Measurements from ENCODE around the gene FSTL4.

FSTL4 gene

GRCh38 chr5:133415506-133415905 is 196.8 kb downstream of the FSTL4 start:
- H3K79me2 ChIP-seq (ENCODE audit: insufficient read depth, low read length), result no peaks in the 10 kb centered on the region
- no peaks in the 10 kb centered on the region for H3K4me1 ChIP-seq (ENCODE audit: insufficient read depth, low read length)
- H3K27ac ChIP-seq (ENCODE audit: low read length), result no peak overlapping the region
- no peaks in the 10 kb centered on the region for H3K9me3 ChIP-seq (ENCODE audit: insufficient read depth, low read length, severe bottlenecking)
- DNase-seq, result no peak
- H3K9ac ChIP-seq (ENCODE audit: low read depth, low read length), result no peak overlapping the region
- peaks cover 12% of the 10 kb centered on the region for H3K27me3 ChIP-seq (ENCODE audit: insufficient read depth, low read length, poor library complexity)
- H4K20me1 ChIP-seq (ENCODE audit: insufficient read depth, low read length), result no peaks in the 10 kb centered on the region
- H3K4me3 ChIP-seq (ENCODE audit: low read depth in 1 of 2, low read length in 2 of 2), result no peak overlapping the region
- H3K4me2 ChIP-seq (ENCODE audit: insufficient read depth, low read length), result no peak overlapping the region
- no peak for TF ChIP-seq EZH2 (IDR thresholded peaks at IDR 0.05; ENCODE audit: borderline replicate concordance, low read depth, low read length, severe bottlenecking)
- TF ChIP-seq CTCF (IDR thresholded peaks at IDR 0.05; ENCODE audit: borderline replicate concordance, extremely low read depth, low read length, poor library complexity, severe bottlenecking), result no peak
- no peaks in the 10 kb centered on the region for H3K36me3 ChIP-seq (ENCODE audit: insufficient read depth, low read length)
- no peak overlapping the region for H2AFZ ChIP-seq (ENCODE audit: low read depth, low read length)
- no peak for ATAC-seq (ENCODE audit: insufficient read depth, low read depth)

- Histone ChIP-seq H3K9ac (ENCODE audit: low read depth, low read length) (no peak overlapping the region), H3K4me2 (ENCODE audit: insufficient read depth, low read length) (no peak overlapping the region), H3K79me2 (ENCODE audit: insufficient read depth, low read length) (no peaks in the 10 kb centered on the region), H3K27ac (ENCODE audit: low read length) (no peak overlapping the region), H3K4me1 (ENCODE audit: insufficient read depth, low read length) (no peaks in the 10 kb centered on the region), H3K27me3 (ENCODE audit: insufficient read depth, low read length, poor library complexity) (peaks cover 12% of the 10 kb centered on the region), H2AFZ (ENCODE audit: low read depth, low read length) (no peak overlapping the region), H3K36me3 (ENCODE audit: insufficient read depth, low read length) (no peaks in the 10 kb centered on the region), H3K4me3 (ENCODE audit: low read depth in 1 of 2, low read length in 2 of 2) (no peak overlapping the region), H3K9me3 (ENCODE audit: insufficient read depth, low read length, severe bottlenecking) (no peaks in the 10 kb centered on the region), H4K20me1 (ENCODE audit: insufficient read depth, low read length) (0 out of 2 replicates have a peak, but pooled peaks cover 2% of the 10 kb centered on the region)
- TF ChIP-seq CTCF (IDR thresholded peaks at IDR 0.05; ENCODE audit: borderline replicate concordance, extremely low read depth, low read length, poor library complexity, severe bottlenecking), result no peak
- no peak for TF ChIP-seq EZH2 (IDR thresholded peaks at IDR 0.05; ENCODE audit: borderline replicate concordance, low read depth, low read length, severe bottlenecking)
- DNase-seq (no peak), ATAC-seq (ENCODE audit: insufficient read depth, low read depth) (no peak)
Observed at GRCh38 chr5:133412661-133413060, 199.7 kb downstream of the FSTL4 start.

- no peak overlapping the region for H3K4me2 ChIP-seq (ENCODE audit: insufficient read depth, low read length)
Observed at GRCh38 chr5:133410335-133410828, 202.0 kb downstream of the FSTL4 start.

More at GRCh38 chr5:133410335-133410828, 202.0 kb downstream of the FSTL4 start:
- Histone ChIP-seq H3K4me3 (ENCODE audit: low read depth in 1 of 2, low read length in 2 of 2) (no peak overlapping the region), H2AFZ (ENCODE audit: low read depth, low read length) (no peak overlapping the region), H3K27me3 (ENCODE audit: insufficient read depth, low read length, poor library complexity) (peaks cover 12% of the 10 kb centered on the region), H3K36me3 (ENCODE audit: insufficient read depth, low read length) (no peaks in the 10 kb centered on the region), H3K9ac (ENCODE audit: low read depth, low read length) (no peak overlapping the region), H3K4me1 (ENCODE audit: insufficient read depth, low read length) (no peaks in the 10 kb centered on the region), H4K20me1 (ENCODE audit: insufficient read depth, low read length) (0 out of 2 replicates have a peak, but pooled peaks cover 2% of the 10 kb centered on the region), H3K27ac (ENCODE audit: low read length) (no peak overlapping the region), H3K9me3 (ENCODE audit: insufficient read depth, low read length, severe bottlenecking) (no peaks in the 10 kb centered on the region), H3K79me2 (ENCODE audit: insufficient read depth, low read length) (no peaks in the 10 kb centered on the region)
- DNase-seq (no peak), ATAC-seq (ENCODE audit: insufficient read depth, low read depth) (no peak)
- no peak for TF ChIP-seq CTCF (IDR thresholded peaks at IDR 0.05; ENCODE audit: borderline replicate concordance, extremely low read depth, low read length, poor library complexity, severe bottlenecking)
- no peak for TF ChIP-seq EZH2 (IDR thresholded peaks at IDR 0.05; ENCODE audit: borderline replicate concordance, low read depth, low read length, severe bottlenecking)
